ENCODE results near the gene RBKS. TPM values are rescaled to one million over a fixed set of nuclear protein-coding genes. Genes with fewer than 3 reads are reported as not detected.

The RBKS gene
- total and polyA plus RNA-seq, 2 of the 13 experiments (the other 11 are each of a cell fraction or from before 2014, with no cell fraction given) = 7.7 to 8.3 TPM

- TF ChIP-seq ZNF619 (CRISPR knock-in tag; IDR thresholded peaks at IDR 0.05) (no peak), ZNF558 (CRISPR knock-in tag; IDR thresholded peaks at IDR 0.05; ENCODE audit: borderline replicate concordance) (no peak), ZBED4 (CRISPR knock-in tag; IDR thresholded peaks at IDR 0.05; ENCODE audit: borderline replicate concordance) (no peak), ZNF24 (IDR thresholded peaks at IDR 0.05) (no peak; the same call in 1 of the 2 replicates), HNRNPUL1 (IDR thresholded peaks at IDR 0.05; ENCODE audit: low read depth, low read length) (no peak), SRSF1 (optimal IDR thresholded peaks at IDR 0.05; ENCODE audit: low read depth, low read length) (no peak), CEBPG (CRISPR knock-in tag; IDR thresholded peaks at IDR 0.05) (peak; percentile 63), RFXAP (CRISPR knock-in tag; IDR thresholded peaks at IDR 0.05; ENCODE audit: borderline replicate concordance) (no peak), ZNF503 (CRISPR knock-in tag; IDR thresholded peaks at IDR 0.05) (no peak), EHMT2 (IDR thresholded peaks at IDR 0.05; ENCODE audit: borderline replicate concordance, low read depth, low read length) (no peak), KDM5A (IDR thresholded peaks at IDR 0.05; ENCODE audit: borderline replicate concordance, low read length) (no peak), ZNF644 (CRISPR knock-in tag; IDR thresholded peaks at IDR 0.05; ENCODE audit: low read depth) (peak; percentile 70), NFE2 (CRISPR knock-in tag; IDR thresholded peaks at IDR 0.05) (no peak), SOX13 (IDR thresholded peaks at IDR 0.05) (no peak), SOX13 (CRISPR knock-in tag; conservative IDR thresholded peaks at IDR 0.05 in 1 of 2, IDR thresholded peaks at IDR 0.05 in 1 of 2) (no peak), RAD51 (IDR thresholded peaks at IDR 0.05; ENCODE audit: borderline replicate concordance) (no peak), SP1 (IDR thresholded peaks at IDR 0.05) (no peak), SP1 (CRISPR knock-in tag; IDR thresholded peaks at IDR 0.05) (no peak), ZNF446 (CRISPR knock-in tag; IDR thresholded peaks at IDR 0.05) (no peak), ZNF629 (CRISPR knock-in tag; conservative IDR thresholded peaks at IDR 0.05) (no peak), ZNF513 (CRISPR knock-in tag; conservative IDR thresholded peaks at IDR 0.05) (no peak), TCF12 (IDR thresholded peaks at IDR 0.05) (no peak), TCF12 (CRISPR knock-in tag; IDR thresholded peaks at IDR 0.05) (no peak), ELK4 (CRISPR knock-in tag; IDR thresholded peaks at IDR 0.05; ENCODE audit: borderline replicate concordance) (no peak)
Observed at GRCh38 chr2:27916293-27916995, 26.3 kb upstream of the RBKS start (continued).

All from HepG2 (cell line).